ENCODE results near the gene MCUB.
A peak's percentile ranks its signal among the peaks of the same experiment; 100 is the strongest.
"Not testable (repeated sequence)": the region's sequence is repeated elsewhere in the genome, so short reads cannot be mapped to it uniquely, and the experiment has no call there.

The MCUB gene

GRCh38 chr4:109671350-109671749, 111.3 kb downstream of the MCUB start:
- in situ Hi-C loops (cut with HindIII; ENCODE audit: low sequenced_read_pairs) = no loop called here
- no peak overlapping the region for H3K4me3 ChIP-seq (ENCODE audit: low read depth, low read length)
- TF ChIP-seq CTCF (IDR thresholded peaks at IDR 0.05; ENCODE audit: low read depth, low read length, missing control alignments) = no peak
- DNase-seq (ENCODE audit: low read depth) = no peak

- TF ChIP-seq CTCF (IDR thresholded peaks at IDR 0.05; ENCODE audit: low read depth, low read length, missing control alignments) = no peak
- DNase-seq (ENCODE audit: low read depth) = no peak
- in situ Hi-C loops (cut with HindIII; ENCODE audit: low sequenced_read_pairs) = no loop called here
- no peak overlapping the region for H3K4me3 ChIP-seq (ENCODE audit: low read depth, low read length)
These were observed 112.3 kb downstream of the MCUB start for GRCh38 chr4:109672169-109672930.

- no peak for TF ChIP-seq CTCF (IDR thresholded peaks at IDR 0.05; ENCODE audit: low read depth, low read length, missing control alignments)
- in situ Hi-C loops (cut with HindIII; ENCODE audit: low sequenced_read_pairs) = no loop called here
- no peak for DNase-seq (ENCODE audit: low read depth)
- H3K4me3 ChIP-seq (ENCODE audit: low read depth, low read length) = no peak overlapping the region
These were observed 113.3 kb downstream of the MCUB start for GRCh38 chr4:109673303-109673702.

GRCh38 chr4:109675181-109675580, 115.1 kb downstream of the MCUB start:
- in situ Hi-C loops (cut with HindIII; ENCODE audit: low sequenced_read_pairs) = no loop called here
- DNase-seq (ENCODE audit: low read depth) = no peak
- no peak for TF ChIP-seq CTCF (IDR thresholded peaks at IDR 0.05; ENCODE audit: low read depth, low read length, missing control alignments)
- H3K4me3 ChIP-seq (ENCODE audit: low read depth, low read length) = no peak overlapping the region

GRCh38 chr4:109675843-109676242, 115.8 kb downstream of the MCUB start:
- H3K4me3 ChIP-seq (ENCODE audit: low read depth, low read length) = no peak overlapping the region
- in situ Hi-C loops (cut with HindIII; ENCODE audit: low sequenced_read_pairs) = no loop called here
- TF ChIP-seq CTCF (IDR thresholded peaks at IDR 0.05; ENCODE audit: low read depth, low read length, missing control alignments) = no peak
- no peak for DNase-seq (ENCODE audit: low read depth)

- DNase-seq (ENCODE audit: low read depth) = no peak
- H3K4me3 ChIP-seq (ENCODE audit: low read depth, low read length) = no peak overlapping the region
- in situ Hi-C loops (cut with HindIII; ENCODE audit: low sequenced_read_pairs) = no loop called here
- peak; percentile 6 for TF ChIP-seq CTCF (IDR thresholded peaks at IDR 0.05; ENCODE audit: low read depth, low read length, missing control alignments)
These were observed 116.8 kb downstream of the MCUB start for GRCh38 chr4:109676886-109677285.

- DNase-seq (ENCODE audit: low read depth); in situ Hi-C loops (cut with HindIII; ENCODE audit: low sequenced_read_pairs); H3K4me3 ChIP-seq (ENCODE audit: low read depth, low read length): not testable (repeated sequence)
These were observed 118.4 kb downstream of the MCUB start for GRCh38 chr4:109678472-109678871.

GRCh38 chr4:109678925-109679324, 118.9 kb downstream of the MCUB start:
- H3K4me3 ChIP-seq (ENCODE audit: low read depth, low read length); in situ Hi-C loops (cut with HindIII; ENCODE audit: low sequenced_read_pairs); DNase-seq (ENCODE audit: low read depth): not testable (repeated sequence)

All from astrocyte of the cerebellum (primary cell).